HG03280 (cell line): ENCODE results near the gene SOWAHB.
"Not testable (repeated sequence)": the region's sequence is repeated elsewhere in the genome, so short reads cannot be mapped to it uniquely, and the experiment has no call there.

ENCODE experiments used
- ATAC-seq: cut with Tn5 transposase; IDR thresholded peaks from one replicate; pipeline ENCODE4 v1.9.1; 2021; ENCODE audit warnings: mild to moderate bottlenecking, moderate library complexity; ENCODE audit not compliant: unreplicated experiment

The SOWAHB gene

DNA sequence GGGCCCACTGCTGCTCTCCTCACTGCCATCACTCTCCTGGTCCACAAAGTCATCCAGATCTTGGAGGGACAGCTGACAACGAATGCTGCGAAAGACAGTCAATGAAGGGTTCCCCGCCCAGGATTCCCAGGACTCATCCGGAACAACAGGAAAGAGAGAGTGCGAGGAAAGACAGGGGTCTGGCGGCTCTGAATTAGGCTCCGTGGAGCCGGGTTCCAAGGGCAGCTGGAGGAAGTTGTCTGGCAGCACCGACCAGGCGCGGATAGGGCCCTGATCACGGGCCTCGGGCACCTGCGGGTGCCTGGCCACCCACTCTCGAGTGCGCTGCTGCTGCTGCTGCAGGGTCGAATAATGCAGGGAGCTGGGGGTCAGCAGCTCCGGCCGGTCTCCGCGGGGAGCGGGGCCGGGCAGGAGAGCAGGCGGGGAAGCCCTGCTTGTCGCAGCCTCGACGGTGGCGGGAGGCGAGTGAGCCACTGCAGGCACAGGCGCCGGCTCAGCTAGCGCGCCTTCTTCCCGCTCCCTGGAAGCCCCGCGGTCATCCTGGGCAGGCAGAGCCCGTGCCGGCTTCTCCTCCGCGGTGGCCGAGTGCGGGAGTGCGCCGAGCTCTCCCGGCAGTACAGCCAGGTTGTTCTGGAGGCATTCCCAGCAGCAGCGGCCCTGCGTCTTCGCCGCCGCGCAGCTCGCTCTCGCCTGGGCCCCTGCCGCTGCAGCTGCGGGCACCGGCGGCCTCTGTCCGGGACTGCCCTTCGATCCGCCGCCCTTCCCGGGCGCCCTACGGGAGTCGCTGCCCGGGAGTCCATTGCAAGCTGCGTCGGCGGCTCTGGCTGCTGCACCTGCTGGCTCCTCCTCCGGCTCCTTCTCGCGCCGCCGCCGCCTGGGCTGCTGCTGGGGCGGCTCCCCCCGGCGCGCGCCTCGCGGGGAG is 1.1 kb downstream of the SOWAHB start:
- ATAC-seq: peak; percentile 40

GRCh38 chr4:76896048-76896447 is 1.9 kb downstream of the SOWAHB start:
- ATAC-seq: no peak

DNA sequence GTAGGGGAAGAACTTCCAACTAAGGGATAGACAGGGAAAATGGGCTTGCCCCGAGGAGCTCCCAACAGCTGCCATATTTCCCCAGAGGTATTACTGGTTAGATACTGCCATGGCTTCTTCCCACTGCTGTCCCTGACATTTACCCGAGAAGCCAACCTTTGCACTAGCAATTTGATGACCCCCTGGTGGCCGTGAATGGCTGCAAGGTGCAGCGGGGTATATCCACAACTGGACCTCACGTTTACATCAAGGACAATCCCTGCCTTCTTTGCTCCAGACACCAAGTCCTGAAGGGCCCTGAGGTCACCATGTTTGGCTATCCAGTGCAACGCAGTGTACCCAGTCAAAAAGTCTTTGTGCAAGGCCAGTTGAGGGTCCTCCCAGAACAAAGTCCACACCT is 2.3 kb downstream of the SOWAHB start:
- no peak for ATAC-seq

DNA sequence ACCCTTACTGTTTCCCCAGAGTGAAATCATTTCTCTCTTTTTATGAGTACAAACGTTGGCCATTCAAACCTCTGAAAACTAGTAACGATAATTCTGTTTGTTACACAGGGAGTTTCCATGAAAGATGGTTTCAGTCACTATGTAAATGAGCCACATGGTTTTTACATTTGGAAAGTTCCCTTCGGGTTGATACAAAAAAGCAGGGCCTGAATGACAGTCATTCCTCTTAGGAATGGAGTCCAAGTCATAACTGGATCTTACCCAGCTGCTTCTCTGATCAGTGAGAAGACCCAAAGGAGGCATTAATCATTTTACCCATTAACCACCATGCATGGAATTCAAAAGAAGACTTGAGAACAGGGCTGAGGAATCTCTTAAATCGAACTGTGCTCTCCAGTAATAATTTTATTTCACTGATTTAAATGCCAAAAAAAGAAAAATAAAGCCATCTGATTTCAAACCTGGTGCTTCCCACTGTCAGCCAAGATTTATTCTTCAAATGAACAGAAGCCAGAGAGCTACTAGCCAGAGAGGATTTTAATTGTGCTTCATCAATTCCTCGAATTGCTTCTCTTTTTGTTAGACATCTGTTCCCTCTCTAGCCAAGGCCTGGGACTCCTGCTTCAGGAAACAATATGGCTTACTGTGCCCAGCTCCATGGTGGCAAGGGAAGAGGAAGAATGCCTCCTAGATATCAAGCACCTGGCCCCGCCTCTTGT is 3.2 kb downstream of the SOWAHB start:
- ATAC-seq: no peak

DNA sequence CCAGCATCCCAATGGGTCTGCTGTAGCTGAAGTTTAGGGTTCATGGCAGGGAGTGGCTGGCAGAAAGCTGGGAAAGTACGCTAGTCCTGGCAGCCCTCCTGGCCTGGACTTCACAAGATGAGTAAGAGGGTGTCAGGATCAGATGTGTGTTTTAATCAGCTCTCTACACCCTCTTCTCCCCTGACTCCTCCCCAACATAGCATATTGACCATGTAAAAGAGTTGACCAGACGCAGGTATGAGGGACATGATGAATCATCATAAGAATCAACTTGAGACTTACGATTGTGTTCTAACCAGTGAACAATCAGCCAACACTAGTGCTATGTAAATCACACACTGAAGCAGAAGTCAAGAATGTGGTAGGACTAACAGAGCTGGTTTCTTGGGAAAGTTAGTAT is 5.3 kb downstream of the SOWAHB start:
- ATAC-seq: no peak

DNA sequence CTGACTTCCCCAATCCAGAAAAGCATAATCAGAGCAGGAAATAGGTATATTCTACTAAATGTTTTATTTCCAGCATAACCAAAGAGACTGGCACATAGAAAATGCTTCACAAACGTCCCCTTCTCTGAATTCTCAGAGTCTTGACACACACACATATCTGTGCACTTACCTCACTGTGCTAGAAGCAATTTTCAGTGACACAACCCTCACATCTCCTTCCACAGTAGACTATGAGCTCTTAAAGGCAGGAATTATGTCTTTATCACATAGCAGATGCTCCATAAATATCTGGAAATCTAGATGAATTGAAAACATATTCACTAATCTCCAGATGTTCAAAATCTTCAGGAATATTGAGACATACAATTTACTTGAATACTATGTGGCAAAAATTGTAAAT is 5.9 kb downstream of the SOWAHB start:
- no peak for ATAC-seq

- ATAC-seq: no peak
Measured at GRCh38 chr4:76886848-76887441, 11.0 kb downstream of the SOWAHB start.

DNA sequence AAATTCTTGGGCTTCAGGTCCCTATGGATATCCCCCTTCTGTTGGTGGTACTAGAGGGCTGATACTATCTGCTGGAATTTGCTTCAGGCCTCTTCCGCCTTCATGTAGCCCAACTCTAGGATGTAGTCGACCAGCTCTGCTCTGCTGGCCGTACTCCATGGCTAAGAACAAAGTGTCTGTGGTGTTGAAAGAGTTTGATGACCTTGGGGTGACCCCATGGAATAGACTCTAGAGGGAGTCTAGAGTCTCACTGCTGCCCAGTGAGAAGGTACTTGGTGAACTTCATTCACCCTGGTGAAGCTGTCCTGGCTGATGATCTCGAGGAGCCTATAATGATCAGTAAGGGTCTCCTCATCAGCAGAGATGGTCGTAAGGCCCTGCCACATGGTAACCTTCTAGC is 11.7 kb downstream of the SOWAHB start:
- no peak for ATAC-seq

GRCh38 chr4:76883147-76883546 is 14.8 kb downstream of the SOWAHB start:
- no peak for ATAC-seq

GRCh38 chr4:76882630-76883029 is 15.3 kb downstream of the SOWAHB start:
- ATAC-seq: no peak

- ATAC-seq: no peak
Measured at GRCh38 chr4:76881375-76881774, 16.6 kb downstream of the SOWAHB start.

- no peak for ATAC-seq
Measured at GRCh38 chr4:76879731-76880364, 18.1 kb downstream of the SOWAHB start.

- ATAC-seq: not testable (repeated sequence)
Measured at GRCh38 chr4:76878641-76879165, 19.2 kb downstream of the SOWAHB start.

DNA sequence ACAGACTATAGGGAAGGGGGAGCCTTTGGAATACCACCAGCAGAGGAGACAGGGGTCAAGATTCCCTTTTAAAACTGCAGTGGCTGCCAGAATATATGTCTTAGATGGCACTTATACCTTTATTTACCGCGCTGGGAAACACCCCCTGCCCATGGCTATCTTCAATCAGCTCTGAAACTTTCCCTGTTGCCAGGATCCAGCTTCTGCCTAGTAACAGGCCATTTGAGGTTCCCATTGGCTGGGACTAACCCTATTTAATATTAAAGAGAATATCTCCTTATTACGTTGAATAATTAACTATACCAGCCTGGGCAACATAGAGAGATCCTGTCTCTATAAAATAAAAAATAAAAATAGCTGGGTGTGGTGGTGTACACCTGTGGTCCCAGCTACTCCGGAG is 23.8 kb downstream of the SOWAHB start:
- peak; percentile 47 for ATAC-seq

GRCh38 chr4:76873495-76873894 is 24.4 kb downstream of the SOWAHB start:
- ATAC-seq: no peak

DNA sequence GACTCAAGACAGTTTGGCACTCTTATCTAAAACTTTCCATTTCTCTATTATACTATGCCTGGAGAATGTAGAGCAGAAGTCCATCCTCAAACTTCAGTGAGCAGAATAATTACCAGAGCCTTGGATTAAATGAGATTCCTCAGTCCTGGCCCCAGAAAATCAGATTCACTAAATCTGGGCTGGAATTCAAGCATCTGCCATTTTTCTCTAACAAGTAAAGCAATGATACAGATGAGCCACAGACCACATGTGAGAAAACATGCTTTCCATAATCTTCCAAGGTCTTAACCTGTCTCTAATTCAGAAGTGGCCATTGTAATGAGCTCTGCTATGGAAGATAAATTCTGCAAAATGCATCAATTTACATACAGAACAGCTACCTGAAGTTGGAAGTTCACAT is 25.4 kb downstream of the SOWAHB start:
- ATAC-seq: no peak

DNA sequence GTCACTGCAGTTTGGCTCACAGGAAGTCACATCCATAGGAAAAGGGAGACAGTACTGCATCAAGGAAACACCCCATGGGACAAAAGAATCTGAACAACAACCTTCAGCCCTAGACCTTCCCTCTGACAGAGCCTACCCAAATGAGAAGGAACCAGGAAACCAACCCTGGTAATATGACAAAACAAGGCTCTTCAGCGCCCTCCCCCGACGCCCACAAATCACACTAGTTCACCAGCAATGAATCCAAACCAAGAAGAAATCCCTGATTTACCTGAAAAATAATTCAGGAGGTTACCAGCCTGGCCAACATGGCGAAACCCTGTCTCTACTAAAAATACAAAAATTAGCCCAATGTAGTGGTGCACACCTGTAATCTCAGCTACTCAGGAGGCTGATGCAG is 29.2 kb downstream of the SOWAHB start:
- ATAC-seq: not testable (repeated sequence)

- ATAC-seq: no peak
Measured at GRCh38 chr4:76867880-76868655, 29.9 kb downstream of the SOWAHB start.

GRCh38 chr4:76867377-76867776 is 30.6 kb downstream of the SOWAHB start:
- ATAC-seq: no peak

- no peak for ATAC-seq
Measured at GRCh38 chr4:76866641-76867040, 31.3 kb downstream of the SOWAHB start.
